Activated CD8-positive, alpha-beta memory T cell treated with anti-CD3 and anti-CD28 coated beads for 1 hour (primary cell): ENCODE measurements around the gene PRLH.

ENCODE experiments used
- DNase-seq, 2 donors: peaks; one replicate each; pipeline ENCODE4 v3.0.0-alpha.2; 2020; ENCODE audit warnings: low read depth in 1 of 2; ENCODE audit errors: extremely low read depth in 1 of 2

Gene PRLH

DNA sequence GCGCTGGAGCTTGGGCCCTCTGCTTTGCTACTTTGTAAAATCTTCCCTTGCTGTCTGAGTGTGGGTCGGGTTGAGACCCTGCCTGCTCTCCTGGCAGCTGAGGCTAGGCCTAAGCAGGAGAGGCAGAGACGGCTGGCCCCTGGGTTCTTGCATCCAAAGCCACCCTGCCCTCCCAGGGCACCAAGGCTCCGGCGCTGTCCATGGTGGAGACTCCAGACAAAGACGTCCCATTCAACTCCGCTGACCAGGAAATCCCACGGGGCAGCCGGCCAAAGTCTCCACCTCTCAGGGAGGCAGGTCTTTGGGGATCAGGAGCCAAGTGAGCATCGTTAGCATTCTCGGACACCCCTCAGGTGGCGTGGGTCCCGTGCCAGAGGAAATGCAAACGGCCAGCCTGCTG is 2.6 kb upstream of the PRLH start:
- no peak for DNase-seq

DNA sequence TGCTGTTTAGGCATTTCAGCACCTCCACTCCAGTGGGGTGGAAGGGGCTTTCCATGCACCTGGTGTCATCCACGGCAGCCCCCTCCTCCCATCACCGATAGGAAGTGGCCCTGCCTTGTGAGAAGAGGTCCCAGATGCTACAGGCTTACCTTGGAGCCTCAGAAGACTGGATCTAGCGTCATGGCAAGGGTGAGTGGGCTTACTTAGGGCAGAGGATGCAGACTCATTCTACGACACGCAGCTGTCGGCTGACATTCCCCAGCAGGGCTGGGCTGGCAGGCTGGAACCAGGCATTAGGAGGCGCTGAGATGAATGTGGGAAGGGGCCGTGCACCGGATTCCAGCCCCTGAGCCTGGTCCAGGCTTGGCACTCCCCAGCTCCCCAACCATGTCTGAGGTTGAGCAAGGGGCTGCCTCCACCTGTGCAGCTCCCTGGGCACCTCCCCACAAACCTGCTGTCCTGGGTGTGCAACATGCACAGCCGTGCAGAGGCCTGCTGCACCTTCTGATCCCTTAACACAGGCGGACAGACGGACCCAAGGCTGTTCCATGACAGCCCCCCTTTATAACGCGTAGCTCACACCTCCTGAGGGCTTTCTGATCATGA is 1.7 kb upstream of the PRLH start:
- no peak for DNase-seq

DNA sequence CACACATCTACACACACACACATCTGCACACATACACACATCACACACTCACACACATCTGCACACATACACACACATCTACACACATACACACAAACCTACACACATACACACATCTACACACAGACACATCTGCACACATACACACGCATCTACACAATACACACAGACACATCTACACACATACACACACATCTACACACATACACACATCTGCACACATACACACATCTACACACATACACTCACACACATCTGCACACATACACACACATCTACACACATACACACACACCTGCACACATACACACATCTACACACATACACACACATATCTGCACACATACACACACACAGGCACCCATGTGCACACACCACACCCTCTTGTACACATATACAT is 400 bp upstream of the PRLH start:
- no peak for DNase-seq

DNA sequence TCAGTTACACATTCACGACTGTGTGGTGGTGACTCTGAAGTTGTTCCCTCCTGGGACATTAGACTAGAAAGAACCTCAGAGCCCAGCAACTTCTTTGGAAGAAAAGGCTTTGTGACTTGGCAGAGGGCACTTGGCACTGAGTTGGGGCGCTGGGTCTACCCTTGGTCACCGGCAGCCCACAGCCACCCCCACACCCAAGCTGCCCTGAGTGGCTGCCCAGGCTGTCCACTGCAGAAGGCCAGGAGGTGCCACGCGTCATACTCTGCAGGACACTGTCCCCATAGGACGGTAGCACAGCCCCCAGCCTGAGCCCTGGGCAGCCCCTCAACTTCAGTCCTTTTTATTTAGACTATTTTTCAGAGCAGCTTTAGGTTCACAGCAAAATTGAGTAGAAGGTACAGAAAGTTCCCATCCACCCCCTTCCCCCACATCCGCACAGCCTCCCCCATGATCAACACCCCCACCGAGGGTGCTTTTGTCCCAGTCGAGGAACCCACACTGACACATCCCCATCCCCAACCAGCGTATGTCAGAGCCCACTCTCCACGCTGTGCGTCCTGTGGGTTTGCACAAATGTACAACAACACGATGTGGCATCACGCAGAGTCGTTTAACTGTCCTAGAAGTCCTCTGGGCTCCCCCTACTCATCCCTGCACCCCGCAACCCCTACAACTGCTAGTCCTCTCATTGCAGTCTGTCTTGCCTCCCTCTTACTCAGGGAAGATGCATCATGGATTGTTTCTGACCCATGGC is 1.1 kb downstream of the PRLH start:
- DNase-seq, result no peak

DNA sequence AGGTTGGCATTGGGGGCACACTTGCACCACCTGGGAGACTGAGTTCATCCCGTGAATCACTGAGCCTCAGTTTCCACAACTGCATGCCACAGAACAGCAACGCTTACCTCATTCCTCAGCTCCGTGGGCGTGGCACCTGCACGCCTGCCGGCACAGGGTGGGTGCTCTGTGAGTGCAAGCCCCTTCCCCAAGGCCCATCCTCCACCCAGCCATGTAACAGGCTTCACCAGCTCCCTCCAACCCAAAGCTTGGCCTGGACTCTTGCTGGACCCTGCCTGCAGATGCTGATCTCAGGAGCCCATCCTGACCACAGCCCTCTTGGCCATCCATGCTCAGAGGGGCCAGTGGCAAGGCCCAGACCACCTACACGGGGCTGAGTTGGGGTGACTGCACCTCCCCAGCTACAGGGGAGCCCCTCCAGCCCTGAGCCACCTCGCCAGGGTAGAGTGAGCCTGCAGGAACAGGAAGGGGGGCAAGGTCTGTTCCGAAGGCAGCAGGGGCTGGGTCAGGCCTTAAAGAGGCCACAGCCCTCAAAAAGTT is 1.8 kb downstream of the PRLH start:
- DNase-seq, result no peak

DNA sequence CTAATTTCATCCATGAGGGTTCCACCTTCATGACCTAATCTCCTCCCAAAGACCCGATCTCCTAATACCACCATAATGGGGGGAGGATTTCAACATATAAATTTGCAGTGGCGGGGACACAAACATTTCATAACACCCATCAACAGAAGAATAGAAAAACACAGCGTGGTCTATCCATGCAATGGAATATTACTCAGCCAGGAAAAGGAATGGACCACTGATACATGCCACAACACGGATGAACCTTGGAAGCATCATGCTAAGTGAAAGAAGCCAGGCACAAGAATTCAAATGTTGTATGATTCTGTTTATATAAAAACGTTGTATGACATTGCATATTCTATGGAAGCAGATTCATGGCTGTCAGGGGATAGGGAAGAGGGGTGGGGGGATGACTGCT is 2.7 kb downstream of the PRLH start:
- no peak for DNase-seq

DNA sequence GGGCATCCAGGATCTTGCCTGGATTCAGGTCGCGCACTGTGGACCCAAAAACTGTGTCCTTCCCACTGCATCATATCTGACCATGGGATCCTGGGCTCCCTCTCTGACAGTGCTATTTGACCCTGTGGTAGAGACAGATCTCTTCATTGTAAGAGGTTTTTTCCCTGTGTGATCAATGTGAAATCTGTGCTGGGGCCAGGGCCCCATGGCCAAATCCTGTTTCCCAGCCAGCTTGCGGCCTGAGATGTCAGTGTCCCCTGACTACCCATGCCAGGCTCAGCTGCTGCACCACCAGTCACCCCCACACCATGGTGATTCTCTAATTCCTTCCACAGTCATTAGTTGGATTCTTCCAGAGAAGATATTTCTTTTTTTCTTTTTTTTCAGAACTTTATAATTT is 3.5 kb downstream of the PRLH start:
- DNase-seq, result no peak

DNA sequence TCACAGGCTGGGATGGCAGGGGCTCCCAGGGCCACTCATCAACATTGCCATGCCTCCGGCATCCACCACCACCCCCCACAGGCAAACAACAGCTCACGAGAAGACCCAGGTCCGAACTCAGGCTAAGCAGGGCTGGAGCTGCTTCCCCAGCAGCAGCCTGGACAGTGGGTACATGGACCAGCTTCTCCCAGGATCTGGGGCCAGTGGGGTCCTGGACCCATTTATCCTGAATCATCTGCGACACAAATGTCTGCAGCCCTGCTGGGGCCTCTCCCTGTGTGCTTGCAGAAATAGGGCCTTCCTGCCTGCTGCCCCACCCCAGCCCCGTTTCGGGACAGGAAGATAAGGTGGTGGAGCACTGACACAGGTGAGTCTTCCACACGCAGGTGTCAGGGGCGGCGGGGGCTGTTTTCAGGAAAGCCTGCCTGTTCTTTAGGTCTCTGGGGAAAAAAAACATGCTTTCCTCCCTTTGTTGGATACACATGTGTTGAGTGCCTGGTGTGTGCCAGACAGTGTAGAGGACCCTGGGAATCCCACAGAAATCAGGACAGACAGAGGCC is 4.5 kb downstream of the PRLH start:
- DNase-seq, result no peak

DNA sequence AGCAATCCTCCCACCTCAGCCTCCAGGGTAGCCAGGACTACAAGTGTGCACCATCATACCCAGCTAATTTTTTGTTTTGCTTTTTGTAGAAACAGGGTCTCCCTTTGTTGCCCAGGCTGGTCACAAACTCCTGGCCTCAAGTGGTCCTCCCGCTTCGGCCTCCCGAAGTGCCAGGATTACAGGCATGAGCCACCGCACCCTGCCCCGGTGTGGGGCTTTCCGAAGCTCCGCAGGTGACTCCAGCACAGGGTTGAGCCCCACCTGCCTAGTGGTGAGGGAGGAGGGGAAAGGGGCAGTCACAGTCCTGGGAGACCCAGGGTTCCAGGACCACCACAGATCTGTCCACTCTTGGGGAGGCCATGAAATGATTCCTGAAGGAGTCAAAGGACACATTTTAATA is 5.2 kb downstream of the PRLH start:
- no peak for DNase-seq

DNA sequence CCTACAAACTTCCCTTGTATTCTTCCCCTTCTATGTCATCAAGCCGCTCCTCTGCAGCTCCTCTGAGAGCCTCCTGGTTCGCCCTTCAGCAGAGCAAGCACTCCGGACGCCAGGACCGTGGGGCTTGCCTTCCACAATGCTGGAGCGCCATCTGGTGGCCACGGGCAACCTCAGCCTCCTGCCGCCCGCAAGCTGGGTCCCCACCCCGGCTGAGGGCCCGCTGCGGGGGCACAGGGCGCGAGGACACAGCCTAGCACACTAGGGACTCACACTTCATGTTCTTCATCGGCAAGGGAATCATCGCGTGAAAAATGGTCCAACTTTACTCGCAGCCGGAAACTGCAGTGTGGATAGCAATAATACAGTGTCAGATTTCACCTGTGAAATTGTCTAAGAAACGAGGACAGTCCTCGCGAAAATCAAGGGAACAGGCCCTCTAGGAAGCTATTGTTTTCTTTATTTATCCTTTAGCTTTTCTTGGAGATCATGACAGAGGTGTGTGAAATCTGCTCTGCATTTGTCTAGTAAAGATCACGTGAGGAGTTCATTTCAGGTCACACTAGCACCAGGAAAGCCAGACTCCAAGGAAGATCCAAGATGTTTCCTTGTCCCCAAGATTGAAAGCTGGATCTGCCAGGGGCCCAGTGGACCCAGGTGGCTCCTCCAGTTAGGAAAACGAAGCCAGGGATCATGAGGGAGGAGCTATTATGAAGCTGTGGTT is 5.8 kb downstream of the PRLH start:
- DNase-seq, result peak; percentile 70 to 83

DNA sequence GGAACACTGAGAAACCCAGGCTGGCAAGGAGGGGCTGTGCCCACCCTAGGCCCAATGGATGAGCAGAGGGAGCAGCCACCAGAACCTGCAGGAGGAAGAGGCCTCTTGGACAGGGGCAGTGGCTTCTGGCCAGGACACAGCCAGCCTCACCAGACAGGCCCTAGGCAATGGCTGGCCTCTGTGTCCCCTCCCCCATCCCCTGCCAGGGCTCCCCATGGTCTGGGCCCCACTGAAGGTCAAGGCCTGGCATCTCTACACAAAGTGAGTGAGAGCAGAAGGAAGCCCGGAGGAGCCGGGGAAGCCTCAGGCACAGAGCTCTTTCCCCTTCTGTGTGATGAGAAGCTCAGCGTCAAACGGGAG is 6.3 kb downstream of the PRLH start:
- DNase-seq, result no peak

DNA sequence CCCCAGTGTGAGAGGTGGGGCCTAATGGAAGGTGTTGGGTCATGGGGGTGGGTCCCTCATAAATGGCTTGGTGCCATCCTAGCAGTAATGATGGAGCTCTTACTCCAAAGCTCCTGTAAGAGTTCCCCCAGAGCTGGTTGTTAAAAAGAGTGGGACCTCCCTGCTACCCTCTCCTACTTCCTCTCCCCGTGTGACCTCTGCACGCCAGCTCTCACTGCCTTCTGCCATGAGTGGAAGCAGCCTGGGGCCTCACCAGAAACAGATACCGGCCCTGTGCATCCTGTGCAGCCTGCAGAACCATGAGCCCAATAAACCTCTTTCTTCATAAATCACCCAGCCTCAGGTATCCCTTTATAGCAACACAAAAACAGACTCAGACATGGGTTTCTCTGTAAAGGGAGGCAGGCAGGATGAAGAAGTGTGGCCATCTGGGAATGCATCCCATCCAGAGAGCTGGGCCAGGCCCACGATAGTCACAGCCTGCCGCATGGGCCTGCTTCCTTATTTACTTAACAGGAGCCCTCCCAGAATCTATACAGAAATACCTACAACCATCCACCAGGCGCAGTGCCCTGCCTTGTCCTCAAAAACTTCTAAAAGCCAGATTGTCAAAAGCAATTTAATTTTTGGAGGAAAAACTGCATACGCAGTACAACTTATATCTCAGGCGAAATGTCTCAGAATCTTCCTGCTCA is 7.5 kb downstream of the PRLH start:
- DNase-seq, result no peak

DNA sequence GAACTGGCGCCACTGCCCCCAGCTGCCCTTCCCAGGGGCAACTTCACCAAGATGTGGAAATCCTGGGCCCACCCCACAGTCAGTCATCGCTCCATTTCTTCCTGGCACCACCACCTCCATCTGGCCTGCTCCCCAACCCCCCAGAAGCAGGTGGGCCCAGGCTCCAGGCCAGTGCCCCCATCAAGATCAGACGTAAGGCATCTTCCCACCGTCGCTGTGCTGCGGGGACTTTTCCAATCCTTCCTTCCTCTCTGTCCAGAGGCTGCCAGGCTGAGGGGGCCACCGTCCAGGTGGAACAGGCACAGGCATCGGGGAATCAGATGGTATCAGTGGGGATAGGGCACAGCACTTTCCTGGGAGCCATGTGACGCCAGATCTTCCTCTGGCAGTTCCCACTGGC is 8.1 kb downstream of the PRLH start:
- no peak for DNase-seq

DNA sequence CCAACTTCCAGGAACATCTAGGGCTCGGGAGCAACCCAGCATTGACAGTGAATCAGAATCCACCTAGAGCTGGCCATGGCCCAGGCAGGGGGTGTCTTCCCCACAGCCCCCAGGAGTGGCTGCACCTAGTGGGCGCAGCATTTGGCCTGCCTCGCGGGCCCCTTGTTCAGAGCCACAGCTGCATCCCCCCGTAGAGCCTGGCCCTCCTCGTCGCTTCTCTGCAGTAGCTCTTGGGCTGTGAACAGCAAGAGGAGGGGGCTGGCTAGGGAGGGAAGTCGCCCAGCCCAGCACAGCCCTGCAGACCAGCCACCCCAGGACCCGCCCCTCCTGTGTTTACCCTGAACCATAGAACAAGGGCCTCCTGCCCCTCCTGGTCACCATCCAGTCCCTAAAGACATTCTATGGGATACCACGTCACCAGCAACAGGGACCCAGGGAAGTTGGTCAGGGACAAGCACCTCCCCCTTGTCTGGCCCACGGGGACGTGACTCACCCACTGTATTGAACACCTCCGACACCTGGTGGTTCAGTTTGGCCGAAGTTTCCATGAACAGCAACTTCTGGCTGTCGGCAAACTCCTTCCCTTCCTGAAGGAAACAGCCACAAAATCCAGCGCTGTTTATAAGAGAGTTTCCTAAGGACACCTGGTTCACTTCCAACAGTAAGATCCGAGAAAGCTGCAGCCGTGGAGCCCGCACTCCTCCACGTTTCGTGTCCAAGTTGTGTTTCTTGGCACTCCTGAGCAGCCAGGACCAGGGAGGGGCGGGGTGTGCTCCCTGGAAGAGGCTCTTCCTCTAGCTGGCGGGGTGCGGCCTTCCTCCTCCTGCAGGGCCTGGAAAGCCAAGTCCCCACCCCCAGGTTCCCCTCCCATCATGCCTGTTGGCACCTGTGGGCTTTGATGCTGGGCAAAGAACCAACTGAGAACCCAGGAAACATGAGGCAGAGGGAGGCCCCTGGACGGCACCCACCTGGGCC is 8.8 kb downstream of the PRLH start:
- no peak for DNase-seq

DNA sequence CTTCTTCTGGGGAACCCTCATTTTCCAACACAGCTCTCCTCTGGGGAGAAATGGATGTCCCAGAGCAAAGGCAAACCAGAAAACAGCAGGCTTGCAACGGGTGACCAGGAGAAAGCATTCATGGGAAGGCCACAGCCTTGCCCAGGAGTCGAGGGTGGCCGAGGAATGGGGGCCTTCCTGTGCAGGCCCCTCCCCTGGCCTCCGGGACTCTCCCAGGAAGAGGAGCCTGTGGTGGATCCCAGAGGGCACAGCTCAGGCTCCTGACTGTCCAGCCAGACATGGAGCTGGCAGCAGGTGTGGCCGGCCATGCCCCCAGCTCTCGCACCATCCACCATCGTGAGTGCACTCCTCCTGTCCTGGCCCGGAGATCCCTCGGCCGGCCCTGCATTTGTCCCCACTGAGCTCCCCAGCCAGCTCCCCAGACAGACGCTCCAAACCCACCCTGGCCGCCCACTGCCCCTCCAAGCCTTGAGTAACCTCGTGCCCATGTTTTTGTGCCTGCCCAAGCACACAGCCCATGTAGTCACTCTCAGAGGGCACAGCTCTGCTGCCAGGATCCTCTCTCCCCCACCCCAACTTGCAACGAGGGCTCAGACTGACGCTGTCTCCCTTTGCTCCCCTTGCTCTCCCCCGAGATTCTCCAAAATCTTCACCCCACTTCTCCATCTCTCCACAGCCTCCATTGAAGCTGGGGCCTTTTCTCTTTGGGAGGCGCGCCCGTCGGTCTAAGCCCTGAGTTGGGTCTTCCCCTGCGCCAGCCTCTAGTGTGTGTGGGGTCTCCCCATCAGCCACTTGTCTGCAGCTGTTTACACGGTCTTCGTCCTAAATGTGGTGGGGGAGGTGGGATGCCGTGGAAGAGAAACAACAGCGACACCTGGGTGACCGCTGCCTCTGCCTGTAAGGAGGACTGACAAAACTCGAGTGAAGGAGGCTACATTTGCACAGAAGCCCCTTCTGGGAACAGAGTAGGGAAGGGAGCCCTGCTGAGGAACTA is 9.8 kb downstream of the PRLH start:
- DNase-seq, result no peak

DNA sequence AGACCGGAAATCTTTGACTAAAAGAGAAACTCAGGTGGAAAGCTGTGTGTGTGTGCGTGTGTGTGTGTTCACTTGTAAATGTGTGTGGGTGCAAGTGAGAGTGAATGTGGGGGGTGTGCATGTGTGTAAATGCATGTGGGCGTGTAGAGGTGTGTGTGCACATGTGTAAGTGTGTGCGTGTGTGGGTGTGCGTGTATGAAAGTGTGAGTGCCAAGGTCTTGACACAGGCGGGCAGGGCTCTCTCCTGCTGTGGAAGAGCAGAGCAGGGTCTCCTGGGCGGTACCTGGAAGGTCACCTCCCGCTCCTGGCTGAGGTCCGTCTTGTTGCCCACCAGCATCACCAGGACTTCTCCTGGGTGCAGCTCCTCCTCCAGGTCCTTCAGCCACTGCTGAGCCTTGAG is 10.6 kb downstream of the PRLH start:
- DNase-seq, result no peak

DNA sequence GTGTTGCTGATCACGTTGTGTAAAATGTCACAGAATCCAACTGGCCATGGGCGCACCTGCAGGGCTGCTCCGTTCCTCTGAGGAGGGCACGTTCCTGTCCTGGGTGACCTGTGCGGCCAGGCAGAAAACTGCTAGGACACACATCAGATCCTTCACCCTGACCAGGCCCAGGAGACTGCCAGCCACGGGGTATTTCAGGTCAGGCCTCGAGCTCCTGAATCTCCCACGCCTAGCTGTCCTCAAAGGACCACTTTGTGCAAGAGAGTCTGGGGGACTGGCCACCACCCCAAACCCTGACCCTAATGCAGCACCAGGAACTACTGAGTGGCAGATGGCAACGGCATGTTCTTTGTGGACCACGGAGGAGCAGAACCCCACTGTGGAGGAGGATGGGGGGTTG is 11.1 kb downstream of the PRLH start:
- no peak for DNase-seq

DNA sequence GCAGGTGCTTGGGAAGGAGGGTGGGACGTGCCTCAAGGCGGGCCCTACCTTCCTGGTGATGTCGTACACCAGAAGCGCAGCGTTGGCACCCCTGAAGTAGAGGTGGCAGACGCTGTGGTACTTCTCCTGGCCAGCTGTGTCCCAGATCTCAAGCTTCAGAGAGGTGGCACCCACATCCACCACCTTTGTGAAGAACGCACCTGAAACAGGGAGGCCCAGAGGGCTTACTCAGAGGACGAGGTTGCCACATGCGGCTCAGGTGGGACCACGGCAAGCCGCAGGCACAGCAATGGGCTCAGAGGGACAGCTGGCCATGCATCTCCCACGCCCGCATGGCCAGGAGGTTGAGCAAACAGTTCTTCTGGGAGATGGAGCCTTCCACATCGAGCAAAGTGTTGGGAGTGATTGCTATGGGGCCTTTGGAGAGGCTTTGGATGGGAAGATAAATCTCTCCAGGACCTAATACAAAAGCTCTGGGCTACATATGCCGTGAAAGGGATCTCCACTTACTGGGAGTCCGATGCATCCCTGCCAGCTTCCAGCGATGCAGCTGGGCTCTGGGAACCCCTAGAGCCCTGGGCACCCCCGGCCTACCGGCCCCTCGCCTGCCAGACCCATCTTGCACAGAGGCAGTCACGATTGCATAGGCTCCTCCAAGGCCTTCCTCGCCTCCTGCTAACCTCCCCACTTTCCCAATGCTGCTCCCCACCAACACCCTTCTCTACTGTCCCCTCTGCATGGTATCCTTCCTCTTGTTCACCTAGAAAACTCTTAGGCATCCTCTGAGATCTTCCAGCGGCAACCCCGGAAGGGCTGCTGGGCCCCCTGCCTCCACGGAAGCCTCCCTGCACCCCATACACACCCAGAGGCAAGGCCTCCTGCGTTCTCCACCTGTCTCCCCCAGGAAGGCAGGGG is 11.8 kb downstream of the PRLH start:
- DNase-seq, result no peak
